ENCODE measurements around the gene PPIB.

DNA sequence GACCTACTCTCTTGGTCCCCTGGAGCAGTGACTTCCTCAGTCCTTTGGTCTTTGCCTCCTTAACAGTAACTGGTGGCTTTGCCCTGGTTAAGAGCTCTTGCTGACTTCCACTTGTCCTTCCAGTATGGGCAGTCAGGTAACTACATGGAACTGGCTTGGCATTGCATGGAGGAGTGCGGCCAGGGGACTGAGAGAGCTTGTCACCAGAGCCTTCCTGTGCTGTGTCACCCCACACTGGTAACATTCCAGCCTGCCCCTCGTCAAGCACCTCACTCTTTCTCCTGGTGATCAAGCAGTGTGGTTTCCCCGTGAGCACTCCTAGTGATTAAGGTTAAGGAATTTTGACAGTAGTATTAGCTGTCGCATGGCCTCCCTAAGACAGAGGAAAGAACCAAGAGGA is 30.6 kb downstream of the PPIB start:
- TF ChIP-seq EZH2 (IDR thresholded peaks at IDR 0.05; ENCODE audit: low read length), result no peak
- TF ChIP-seq, protein P1, sequence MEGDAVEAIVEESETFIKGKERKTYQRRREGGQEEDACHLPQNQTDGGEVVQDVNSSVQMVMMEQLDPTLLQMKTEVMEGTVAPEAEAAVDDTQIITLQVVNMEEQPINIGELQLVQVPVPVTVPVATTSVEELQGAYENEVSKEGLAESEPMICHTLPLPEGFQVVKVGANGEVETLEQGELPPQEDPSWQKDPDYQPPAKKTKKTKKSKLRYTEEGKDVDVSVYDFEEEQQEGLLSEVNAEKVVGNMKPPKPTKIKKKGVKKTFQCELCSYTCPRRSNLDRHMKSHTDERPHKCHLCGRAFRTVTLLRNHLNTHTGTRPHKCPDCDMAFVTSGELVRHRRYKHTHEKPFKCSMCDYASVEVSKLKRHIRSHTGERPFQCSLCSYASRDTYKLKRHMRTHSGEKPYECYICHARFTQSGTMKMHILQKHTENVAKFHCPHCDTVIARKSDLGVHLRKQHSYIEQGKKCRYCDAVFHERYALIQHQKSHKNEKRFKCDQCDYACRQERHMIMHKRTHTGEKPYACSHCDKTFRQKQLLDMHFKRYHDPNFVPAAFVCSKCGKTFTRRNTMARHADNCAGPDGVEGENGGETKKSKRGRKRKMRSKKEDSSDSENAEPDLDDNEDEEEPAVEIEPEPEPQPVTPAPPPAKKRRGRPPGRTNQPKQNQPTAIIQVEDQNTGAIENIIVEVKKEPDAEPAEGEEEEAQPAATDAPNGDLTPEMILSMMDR (optimal IDR thresholded peaks at IDR 0.05 in 1 of 3, IDR thresholded peaks at IDR 0.05 in 1 of 3, conservative IDR thresholded peaks at IDR 0.05 in 1 of 3; ENCODE audit: extremely low read depth in 1 of 3, insufficient read depth in 2 of 3, low read length in 3 of 3), result no peak
